Activated CD8-positive, alpha-beta memory T cell treated with anti-CD3 and anti-CD28 coated beads for 48 hours (primary cell): ENCODE data around the gene MIEF2.
A peak's percentile ranks its signal among the peaks of the same experiment; 100 is the strongest.
"Not testable (repeated sequence)": the region's sequence is repeated elsewhere in the genome, so short reads cannot be mapped to it uniquely, and the experiment has no call there.

ENCODE experiments used
- DNase-seq, 3 experiments: peaks; one replicate each; pipeline ENCODE4 v3.0.0-alpha.2; 2020; ENCODE audit warnings: low read depth in 2 of 3, low spot score in 2 of 3

Gene MIEF2, protein sequence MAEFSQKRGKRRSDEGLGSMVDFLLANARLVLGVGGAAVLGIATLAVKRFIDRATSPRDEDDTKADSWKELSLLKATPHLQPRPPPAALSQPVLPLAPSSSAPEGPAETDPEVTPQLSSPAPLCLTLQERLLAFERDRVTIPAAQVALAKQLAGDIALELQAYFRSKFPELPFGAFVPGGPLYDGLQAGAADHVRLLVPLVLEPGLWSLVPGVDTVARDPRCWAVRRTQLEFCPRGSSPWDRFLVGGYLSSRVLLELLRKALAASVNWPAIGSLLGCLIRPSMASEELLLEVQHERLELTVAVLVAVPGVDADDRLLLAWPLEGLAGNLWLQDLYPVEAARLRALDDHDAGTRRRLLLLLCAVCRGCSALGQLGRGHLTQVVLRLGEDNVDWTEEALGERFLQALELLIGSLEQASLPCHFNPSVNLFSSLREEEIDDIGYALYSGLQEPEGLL

GRCh38 chr17:18260332-18261145, at the start of gene MIEF2:
Gene MIEF2, plus strand, starts transcription at chr17:18260662. Its CDS starts 2,059 bp downstream, at chr17:18262721.
- peak; percentile 72 to 86 (median 83) for DNase-seq

DNA sequence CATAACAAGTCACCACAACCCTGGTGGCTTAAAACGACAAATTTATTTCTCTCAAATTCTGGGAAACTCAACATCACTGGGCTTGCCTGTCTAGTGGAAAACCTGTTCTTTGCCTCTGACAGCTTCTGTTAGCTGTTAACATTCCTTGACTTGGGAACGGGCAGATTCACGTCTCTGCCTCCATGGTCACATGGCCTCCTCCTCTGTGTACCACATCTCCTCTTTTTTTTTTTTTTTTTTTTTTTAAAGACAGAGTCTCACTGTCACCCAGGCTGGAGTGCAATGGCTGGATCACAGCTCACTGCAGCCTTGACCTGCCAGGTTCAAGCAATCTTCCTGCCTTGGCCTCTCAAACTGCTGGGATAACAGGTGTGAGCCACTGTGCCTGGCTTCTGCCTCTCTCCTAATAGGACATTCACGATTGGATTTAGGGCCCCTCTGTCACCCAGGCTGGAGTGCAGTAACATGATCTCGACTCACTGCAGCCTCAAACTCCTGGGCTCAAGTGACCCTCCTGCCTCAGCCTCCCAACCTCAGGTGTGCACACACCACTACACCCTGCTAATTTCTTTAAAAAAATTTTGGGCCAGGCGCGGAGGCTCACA, 46.7 kb upstream of the MIEF2 start:
- no peak for DNase-seq

DNA sequence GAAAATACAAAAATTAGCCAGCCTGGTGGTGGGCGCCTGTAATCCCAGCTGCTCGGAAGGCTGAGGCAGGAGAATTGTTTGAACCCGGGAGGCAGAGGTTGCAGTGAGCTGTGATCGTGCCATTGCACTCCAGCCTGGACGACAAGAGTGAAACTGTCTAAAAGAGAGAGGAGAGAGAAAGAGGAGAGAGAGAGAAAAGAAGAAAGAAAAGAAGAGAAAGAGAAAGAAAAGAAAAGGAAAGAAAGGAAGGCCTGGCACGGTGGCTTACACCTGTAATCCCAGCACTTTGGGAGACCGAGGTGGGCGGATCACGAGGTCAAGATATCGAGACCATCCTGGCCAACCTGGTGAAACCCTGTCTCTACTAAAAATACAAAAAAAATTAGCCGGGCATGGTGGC, 43.6 kb upstream of the MIEF2 start:
- DNase-seq: not testable (repeated sequence)

DNA sequence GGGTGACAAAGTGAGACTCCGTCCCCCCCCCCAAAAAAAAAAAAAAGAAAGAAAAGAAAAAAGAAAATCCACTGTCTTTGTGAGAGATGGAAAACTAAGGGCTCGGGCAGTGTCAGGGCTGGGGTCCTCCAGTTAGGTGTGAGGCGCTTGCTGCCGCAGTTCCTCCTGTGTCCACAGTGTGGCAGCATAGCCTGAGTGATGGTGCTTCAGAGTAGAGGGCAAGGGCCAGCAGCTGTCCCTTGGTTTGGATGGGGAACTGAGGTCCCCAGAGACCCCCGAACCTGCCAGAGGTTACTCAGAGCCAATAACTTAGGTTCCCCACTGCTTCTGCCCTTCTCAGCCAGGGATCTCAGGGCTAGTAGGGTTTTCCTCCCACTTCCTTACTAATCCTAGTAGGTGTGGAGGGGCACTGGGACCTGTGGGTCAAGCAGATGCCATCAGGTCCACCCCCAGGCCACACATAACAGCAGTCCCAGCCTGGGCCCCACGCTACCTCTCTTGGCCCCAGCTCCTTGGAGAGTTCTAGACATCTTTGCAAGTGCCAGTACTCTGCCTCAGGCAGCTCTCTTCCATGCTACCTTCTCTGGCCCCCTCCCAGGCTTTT, 42.9 kb upstream of the MIEF2 start:
- DNase-seq: peak; percentile 33 to 51 (median 47)

- no peak for DNase-seq
Measured at GRCh38 chr17:18218756-18219415, 41.6 kb upstream of the MIEF2 start.

- no peak for DNase-seq
Measured at GRCh38 chr17:18224053-18224386, 36.4 kb upstream of the MIEF2 start.

- no peak for DNase-seq
Measured at GRCh38 chr17:18224387-18225120, 35.9 kb upstream of the MIEF2 start.

- peak; percentile 94 to 97 (median 96) for DNase-seq
Measured at GRCh38 chr17:18225121-18225641, 35.3 kb upstream of the MIEF2 start, which contains the start of gene LLGL1. Gene LLGL1, plus strand, starts transcription at chr17:18225635. Its CDS starts 48 bp downstream, at chr17:18225683.

DNA sequence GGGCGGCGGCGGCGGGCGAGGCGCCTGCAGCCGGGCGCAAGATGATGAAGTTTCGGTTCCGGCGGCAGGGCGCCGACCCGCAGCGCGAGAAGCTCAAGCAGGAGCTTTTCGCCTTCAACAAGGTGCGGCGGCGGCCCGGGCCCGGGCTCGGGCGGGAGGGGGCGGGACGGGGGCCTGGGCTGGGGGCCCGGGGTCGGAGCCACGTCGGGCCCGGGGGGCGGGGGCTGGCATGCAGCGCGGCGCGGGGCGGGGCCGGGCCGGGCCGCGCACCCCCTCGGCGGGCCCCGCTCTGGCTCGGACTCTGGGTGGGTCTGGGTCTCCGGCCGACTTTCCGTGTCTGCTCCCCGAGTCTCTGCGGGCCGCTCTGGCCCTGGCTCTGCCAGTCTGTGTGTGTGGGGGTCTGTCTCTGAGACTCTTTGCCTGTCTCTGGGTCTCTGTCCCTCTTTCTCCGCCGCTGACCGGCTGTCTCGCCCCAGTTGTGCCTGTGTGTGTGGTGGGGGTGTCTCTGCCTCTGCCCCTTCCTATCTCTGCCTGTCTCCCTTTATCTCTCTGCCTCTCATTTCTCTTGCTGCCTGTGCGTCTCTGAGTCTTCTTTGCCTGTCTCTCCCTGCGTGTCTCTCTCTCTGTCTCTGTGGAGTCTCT, 34.7 kb upstream of the MIEF2 start:
- no peak for DNase-seq

DNA sequence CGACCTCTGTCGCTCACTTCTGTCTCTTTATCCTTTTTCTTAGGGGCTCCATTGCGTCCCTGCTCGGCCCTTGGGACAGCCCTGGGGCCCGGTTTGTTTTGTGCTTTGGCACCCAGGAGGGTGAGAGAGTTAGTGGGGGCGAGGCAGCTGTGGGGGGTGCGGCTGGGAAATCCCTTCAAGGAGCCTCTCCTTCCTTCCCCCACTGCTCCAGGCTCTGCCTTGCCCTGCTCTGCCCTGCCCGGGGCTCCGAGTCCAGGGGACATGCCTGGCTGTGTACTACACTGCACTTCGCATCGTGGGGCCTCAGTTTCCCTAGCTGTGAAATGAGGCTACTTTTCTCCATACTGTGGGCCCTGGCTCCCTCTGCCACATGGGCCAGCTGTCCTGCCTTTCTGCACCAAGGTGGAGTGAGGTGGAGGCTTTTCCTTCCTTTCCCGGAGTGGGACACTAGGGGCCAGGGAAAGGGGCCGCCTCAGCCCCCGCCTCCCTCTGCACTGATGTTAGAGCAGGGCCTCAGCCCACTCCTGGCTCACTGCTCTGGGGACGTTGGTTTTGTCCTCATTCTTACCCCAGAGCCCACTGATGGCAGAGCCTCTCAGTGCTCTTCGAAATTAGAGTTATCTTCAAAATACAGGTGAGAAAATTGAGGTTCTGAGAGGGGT, 34.0 kb upstream of the MIEF2 start:
- no peak for DNase-seq

DNA sequence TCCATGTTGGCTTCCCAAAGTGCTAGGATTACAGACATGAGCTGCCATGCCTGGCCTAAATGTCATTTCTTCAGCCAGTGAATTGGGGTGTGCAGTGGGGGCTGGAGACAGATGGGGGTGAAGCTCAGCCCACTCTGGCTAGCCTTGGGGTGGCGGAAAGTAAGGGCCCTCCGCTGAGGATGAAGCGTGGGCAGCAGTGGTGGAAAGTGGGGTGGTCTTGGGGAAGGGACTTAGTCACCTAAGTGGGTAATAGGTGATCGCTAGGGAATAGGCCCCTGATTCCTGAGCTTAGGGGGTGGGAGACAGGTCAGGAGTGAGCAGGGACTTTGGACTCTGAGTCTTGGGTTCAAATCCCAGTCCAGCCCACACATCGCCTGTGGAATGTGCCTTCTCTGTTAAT, 32.8 kb upstream of the MIEF2 start:
- DNase-seq: no peak

GRCh38 chr17:18228176-18228682, 32.2 kb upstream of the MIEF2 start:
- DNase-seq: no peak

DNA sequence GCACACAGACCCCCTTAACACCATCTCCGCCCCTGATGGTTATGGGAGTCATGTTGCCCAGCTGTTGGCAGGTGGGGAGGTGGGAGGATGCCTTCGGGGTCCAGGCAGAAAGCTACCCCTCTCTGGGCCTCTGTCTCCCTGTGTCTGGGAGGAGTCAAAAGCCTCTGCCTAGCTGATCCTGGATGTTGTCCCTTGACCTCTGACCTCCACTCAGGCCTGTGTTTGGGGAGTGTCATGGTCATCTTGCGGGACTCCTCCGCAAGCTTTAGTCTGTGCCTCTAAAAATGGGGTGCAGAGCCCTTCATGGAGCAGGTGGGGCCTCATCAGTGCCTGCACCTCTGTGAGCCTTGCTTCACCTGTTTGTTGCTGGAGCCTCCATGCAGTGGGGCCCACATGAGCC, 31.2 kb upstream of the MIEF2 start:
- DNase-seq: no peak

- no peak for DNase-seq
Measured at GRCh38 chr17:18229771-18230170, 30.7 kb upstream of the MIEF2 start.

DNA sequence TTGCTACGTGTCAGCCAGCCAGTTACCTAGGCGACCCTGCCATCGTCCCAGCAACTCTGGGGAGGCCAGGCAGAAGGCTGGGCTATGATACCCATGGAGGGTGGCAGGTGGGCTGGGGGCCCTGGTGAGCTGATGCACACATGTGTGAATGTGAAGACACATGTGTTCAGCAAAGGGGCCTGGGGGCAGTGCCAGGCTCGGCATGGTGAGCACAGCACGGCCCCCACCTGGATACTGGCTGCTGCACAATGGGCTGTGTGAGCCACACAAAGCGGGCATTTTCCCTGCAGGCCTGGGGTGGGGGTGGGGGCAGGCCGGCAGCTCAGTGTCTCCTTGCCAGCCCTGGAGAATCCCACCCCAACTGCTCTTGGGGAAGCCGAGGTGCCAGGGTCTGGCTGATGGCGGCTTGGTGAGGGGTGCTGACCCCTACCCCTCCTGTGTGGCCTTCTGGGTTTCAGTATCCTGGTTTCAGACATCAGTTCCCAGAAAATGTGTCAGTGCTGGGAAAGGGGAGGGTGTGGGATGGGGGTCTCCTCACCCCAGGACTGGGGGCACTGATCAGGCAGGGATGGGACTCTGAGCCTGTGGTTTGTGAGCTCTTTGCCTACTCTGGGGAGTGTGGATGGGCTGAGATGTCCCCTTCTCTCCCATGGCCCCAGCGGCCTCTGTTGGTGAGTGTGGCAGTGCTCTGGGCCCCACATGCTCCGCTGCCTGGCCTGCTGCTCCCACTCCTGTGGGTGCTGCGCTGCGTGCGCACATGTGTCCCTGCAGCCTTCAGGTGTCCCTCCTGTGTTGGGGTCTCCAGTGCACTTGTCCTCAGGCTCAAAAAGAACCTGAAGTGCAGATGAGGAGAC, 29.9 kb upstream of the MIEF2 start:
- DNase-seq: no peak

GRCh38 chr17:18231164-18231563, 29.3 kb upstream of the MIEF2 start:
- DNase-seq: no peak

DNA sequence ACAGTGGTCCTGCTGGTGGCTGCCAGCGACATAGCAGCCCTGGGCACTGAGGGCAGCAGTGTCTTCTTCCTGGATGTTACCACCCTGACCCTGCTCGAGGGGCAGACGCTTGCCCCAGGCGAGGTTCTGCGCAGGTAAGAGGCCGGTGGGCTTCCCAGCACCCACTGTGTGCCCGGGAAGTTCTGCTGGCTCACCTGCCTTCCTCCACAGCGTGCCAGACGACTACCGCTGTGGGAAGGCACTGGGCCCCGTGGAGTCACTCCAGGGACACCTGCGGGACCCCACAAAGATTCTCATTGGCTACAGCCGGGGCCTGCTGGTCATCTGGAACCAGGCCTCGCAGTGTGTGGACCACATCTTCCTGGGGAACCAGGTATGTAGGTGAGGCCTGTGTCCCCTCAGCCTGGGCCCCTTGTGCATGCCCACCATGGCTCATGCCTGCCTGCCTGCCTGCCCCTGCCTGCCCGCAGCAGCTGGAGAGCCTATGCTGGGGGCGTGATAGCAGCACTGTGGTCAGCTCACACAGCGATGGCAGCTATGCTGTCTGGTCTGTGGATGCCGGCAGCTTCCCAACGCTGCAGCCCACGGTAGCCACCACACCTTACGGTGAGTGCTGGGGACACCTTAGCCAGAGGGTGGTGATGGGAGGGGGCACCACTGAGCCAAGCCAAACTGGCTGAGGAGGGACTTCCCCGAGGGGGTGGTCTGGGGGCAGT, 26.5 kb upstream of the MIEF2 start:
- no peak for DNase-seq
